ENCODE measurements around the gene PLIN5.

PLIN5 gene

DNA sequence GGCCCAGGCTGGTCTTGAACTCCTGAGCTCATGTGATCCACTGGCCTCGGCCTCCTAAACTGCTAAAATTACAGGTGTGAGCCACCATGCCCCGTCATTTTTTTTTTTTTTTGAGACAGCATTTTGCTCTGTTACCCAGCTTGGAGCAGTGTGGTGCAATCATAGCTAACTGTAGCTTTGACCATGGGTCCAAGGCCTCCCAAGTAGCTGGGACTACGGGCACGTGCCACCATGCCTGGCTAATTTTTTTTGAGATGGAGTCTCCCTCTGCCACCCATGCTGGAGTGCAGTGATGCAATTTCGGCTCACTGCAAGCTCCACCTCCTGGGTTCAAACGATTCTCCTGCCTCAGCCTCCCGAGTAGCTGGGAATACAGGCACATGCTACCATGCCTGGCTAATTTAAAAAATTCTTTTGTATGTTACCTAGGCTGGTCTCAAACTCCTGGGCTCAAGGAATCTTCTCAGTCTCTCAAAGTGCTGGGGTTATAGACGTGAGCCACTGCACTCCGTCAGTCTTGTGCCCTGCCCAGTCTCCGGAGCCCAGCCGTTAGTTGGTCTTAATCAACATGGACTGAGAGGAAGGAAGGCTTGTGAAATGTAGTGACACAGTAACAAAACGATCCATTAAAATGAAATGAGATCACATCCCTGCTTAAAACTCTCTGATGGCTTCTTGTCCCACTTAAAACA lies 6.2 kb upstream of the PLIN5 start:
- Histone ChIP-seq H3K27me3 (no peaks in the 10 kb centered on the region), H3K36me3 (peaks cover 0 to 7% (median 0%) of the 10 kb centered on the region in 11 experiments; a peak in 2 of 22 replicates), H3K4me1 (peaks cover 22 to 85% (median 61%) of the 10 kb centered on the region in 10 experiments), H3K4me2 (peak overlapping the region in 9 of 11 experiments; percentile 3 to 95 (median 76); a peak in 14 of 22 replicates), H3K9ac (peak overlapping the region in 3 of 11 experiments; percentile 12 to 29 (median 28); a peak in 6 of 22 replicates), H3K27ac (peak overlapping the region in 10 of 11 experiments; percentile 0 to 84 (median 78); a peak in 13 of 22 replicates), H4K20me1 (no peaks in the 10 kb centered on the region), H3K9me3 (replicated peaks in 1 of 11) (peaks cover 9 to 15% (median 11%) of the 10 kb centered on the region in 11 experiments; a peak in 21 of 22 replicates), H3K4me3 (peak overlapping the region in 4 of 10 experiments; percentile 39 to 60 (median 48); a peak in 2 of 20 replicates)
- TF ChIP-seq Cebpa-rat (IDR thresholded peaks at IDR 0.05): no peak

- H3K4me1 ChIP-seq: peaks cover 22 to 94% (median 66%) of the 10 kb centered on the region in 10 experiments
- H3K36me3 ChIP-seq: peaks cover 0 to 7% (median 0%) of the 10 kb centered on the region in 11 experiments; a peak in 2 of 22 replicates
- peak within 1 kb of the TSS; percentile 60 to 95 (median 78) for H3K4me2 ChIP-seq
- peak within 1 kb of the TSS in 6 of 10 experiments; percentile 27 to 60 (median 46); a peak in 11 of 20 replicates for H3K4me3 ChIP-seq
- H3K27me3 ChIP-seq: peaks cover 0 to 9% (median 0%) of the 10 kb centered on the region in 11 experiments; a peak in 6 of 22 replicates
- peaks cover 9 to 15% (median 11%) of the 10 kb centered on the region in 11 experiments; a peak in 21 of 22 replicates for H3K9me3 ChIP-seq (replicated peaks in 1 of 11)
- H3K9ac ChIP-seq: peak within 1 kb of the TSS in 8 of 11 experiments; percentile 9 to 68 (median 55); a peak in 13 of 22 replicates
- H4K20me1 ChIP-seq: no peaks in the 10 kb centered on the region
- peak within 1 kb of the TSS; percentile 29 to 84 (median 77); a peak in 20 of 22 replicates for H3K27ac ChIP-seq
- no peak for TF ChIP-seq Cebpa-rat (IDR thresholded peaks at IDR 0.05)
These were observed 4.9 kb upstream of the PLIN5 start, which contains the start of gene LRG1 for GRCh38 chr19:4539693-4540581. TSS of gene LRG1 (minus strand) at chr19:4540036. CDS start at chr19:4540013, 23 bp downstream.

DNA sequence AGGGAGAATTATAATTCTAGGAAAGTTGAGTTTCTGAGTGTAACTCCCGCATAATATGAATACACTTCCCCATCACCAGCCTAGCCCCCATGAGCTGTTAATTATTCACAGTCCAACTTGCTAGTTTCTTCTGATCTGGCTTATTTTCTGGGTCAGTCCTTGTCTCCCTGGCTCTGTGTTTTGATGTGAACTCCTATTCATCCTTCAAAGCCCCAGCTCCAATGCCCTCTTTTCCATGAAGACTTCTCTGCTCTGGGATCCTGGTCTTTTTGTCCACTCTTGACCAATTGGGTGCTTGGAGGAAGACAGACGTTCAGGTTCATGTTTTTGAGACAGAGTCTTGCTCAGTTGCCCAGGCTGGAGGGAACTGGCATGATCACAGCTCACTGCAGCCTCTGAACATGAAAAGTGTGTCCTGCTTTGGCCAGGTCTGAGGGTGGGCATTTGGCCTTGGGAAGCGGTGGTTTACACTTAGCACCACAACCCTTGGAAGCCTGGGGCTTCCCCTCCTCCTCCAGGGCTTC lies 4.2 kb upstream of the PLIN5 start:
- Histone ChIP-seq H3K9ac (peak overlapping the region in 8 of 11 experiments; percentile 9 to 68 (median 55); a peak in 11 of 22 replicates), H3K4me3 (peak overlapping the region in 5 of 10 experiments; percentile 39 to 60 (median 46); a peak in 9 of 20 replicates), H3K9me3 (replicated peaks in 1 of 11) (peaks cover 9 to 15% (median 11%) of the 10 kb centered on the region in 11 experiments; a peak in 21 of 22 replicates), H3K4me1 (peaks cover 22 to 91% (median 68%) of the 10 kb centered on the region in 10 experiments), H3K27ac (peak overlapping the region; percentile 29 to 84 (median 77); a peak in 20 of 22 replicates), H4K20me1 (no peaks in the 10 kb centered on the region), H3K4me2 (peak overlapping the region; percentile 60 to 95 (median 78); a peak in 21 of 22 replicates), H3K27me3 (peaks cover 0 to 14% (median 0%) of the 10 kb centered on the region in 11 experiments; a peak in 6 of 22 replicates), H3K36me3 (peaks cover 0 to 7% (median 0%) of the 10 kb centered on the region in 11 experiments; a peak in 2 of 22 replicates)
- no peak for TF ChIP-seq Cebpa-rat (IDR thresholded peaks at IDR 0.05)

GRCh38 chr19:4538601-4538954 lies 3.6 kb upstream of the PLIN5 start:
- no peak; a peak in 1 of 22 replicates for TF ChIP-seq Cebpa-rat (IDR thresholded peaks at IDR 0.05)
- H3K9ac ChIP-seq: peak overlapping the region in 2 of 11 experiments; percentile 20 to 67; a peak in 3 of 22 replicates
- H3K27ac ChIP-seq: peak overlapping the region in 6 of 11 experiments; percentile 77 to 84 (median 80); a peak in 9 of 22 replicates
- peaks cover 22 to 84% (median 66%) of the 10 kb centered on the region in 10 experiments for H3K4me1 ChIP-seq
- H3K4me3 ChIP-seq: peak overlapping the region in 2 of 10 experiments; percentile 45 to 60; a peak in 3 of 20 replicates
- H3K4me2 ChIP-seq: peak overlapping the region in 8 of 11 experiments; percentile 32 to 95 (median 80); a peak in 12 of 22 replicates
- peaks cover 0 to 14% (median 0%) of the 10 kb centered on the region in 11 experiments; a peak in 6 of 22 replicates for H3K27me3 ChIP-seq
- no peaks in the 10 kb centered on the region for H4K20me1 ChIP-seq
- H3K9me3 ChIP-seq (replicated peaks in 1 of 11): peaks cover 9 to 15% (median 11%) of the 10 kb centered on the region in 11 experiments; a peak in 21 of 22 replicates
- H3K36me3 ChIP-seq: peaks cover 0 to 7% (median 0%) of the 10 kb centered on the region in 11 experiments; a peak in 2 of 22 replicates

DNA sequence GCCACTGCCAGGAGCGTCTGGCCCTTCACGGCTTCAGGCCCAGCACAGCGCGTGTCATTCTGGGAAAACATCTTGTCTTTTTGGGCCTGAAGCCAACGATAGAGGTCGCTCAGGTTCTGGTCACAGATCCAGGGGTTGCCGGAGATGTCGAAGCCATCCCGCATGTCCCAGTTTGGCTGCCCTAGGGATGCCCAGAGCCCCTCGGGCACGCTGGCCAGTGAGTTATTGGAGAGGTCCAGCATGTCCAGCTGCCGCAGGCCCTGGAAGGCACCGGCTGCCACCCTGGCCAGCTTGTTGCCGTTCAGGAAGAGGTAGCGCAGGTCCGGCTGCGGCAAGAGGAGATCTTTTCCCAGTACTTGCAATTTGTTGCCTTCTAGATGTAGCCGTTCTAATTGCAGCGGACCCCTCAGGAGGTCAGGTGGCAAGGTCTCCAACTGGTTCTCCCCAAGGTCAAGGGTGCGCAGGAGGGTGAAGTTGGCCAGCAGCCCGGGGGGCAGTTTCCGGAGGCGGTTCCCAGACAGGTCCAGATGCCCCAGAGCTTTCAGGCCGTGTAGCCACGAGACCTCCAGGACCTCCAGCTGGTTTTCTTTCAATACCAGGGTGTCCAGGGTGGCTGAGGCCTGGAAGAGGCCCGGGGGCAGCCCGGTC lies 3.1 kb upstream of the PLIN5 start:
- Histone ChIP-seq H3K9me3 (replicated peaks in 1 of 11) (peaks cover 9 to 15% (median 11%) of the 10 kb centered on the region in 11 experiments; a peak in 21 of 22 replicates), H3K27ac (peak overlapping the region in 4 of 11 experiments; percentile 80 to 84 (median 80); a peak in 6 of 22 replicates), H3K27me3 (peaks cover 0 to 14% (median 0%) of the 10 kb centered on the region in 11 experiments; a peak in 6 of 22 replicates), H3K9ac (peak overlapping the region in 4 of 11 experiments; percentile 4 to 67 (median 8); a peak in 3 of 22 replicates), H3K4me2 (peak overlapping the region in 8 of 11 experiments; percentile 18 to 95 (median 77); a peak in 12 of 22 replicates), H3K4me1 (peaks cover 22 to 81% (median 65%) of the 10 kb centered on the region in 10 experiments), H4K20me1 (no peaks in the 10 kb centered on the region), H3K4me3 (peak overlapping the region in 2 of 10 experiments; percentile 45 to 60; a peak in 4 of 20 replicates), H3K36me3 (peaks cover 0 to 7% (median 0%) of the 10 kb centered on the region in 11 experiments; a peak in 2 of 22 replicates)
- no peak for TF ChIP-seq Cebpa-rat (IDR thresholded peaks at IDR 0.05)

DNA sequence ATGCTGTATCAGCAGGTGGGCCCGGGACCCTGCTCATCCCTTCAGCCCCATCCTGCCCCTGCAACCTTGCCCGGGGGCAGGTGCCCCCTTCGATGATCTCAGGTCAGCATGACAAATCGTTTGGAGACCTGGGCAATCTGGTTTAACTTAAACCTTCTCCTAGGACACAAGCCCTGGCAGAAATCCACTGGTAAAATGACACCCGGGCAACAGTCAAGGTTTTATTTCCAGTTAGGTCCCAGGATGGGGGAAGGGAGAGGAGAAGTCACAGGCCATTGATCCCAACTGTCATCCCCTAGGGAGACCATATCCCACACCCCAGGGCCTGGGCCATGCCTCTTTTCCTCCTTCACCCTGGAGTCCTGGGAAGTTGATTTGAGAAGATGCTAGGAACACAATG lies 1.8 kb upstream of the PLIN5 start:
- Histone ChIP-seq H3K27ac (peak overlapping the region in 4 of 11 experiments; percentile 9 to 84 (median 30); a peak in 5 of 22 replicates), H3K4me3 (no peak overlapping the region; a peak in 1 of 20 replicates), H3K9ac (peak overlapping the region in 6 of 11 experiments; percentile 18 to 32 (median 28); a peak in 4 of 22 replicates), H3K36me3 (peaks cover 0 to 7% (median 0%) of the 10 kb centered on the region in 11 experiments; a peak in 2 of 22 replicates), H3K27me3 (peaks cover 0 to 14% (median 0%) of the 10 kb centered on the region in 11 experiments; a peak in 6 of 22 replicates), H3K4me2 (peak overlapping the region in 9 of 11 experiments; percentile 32 to 95 (median 52); a peak in 18 of 22 replicates), H3K4me1 (peaks cover 22 to 71% (median 55%) of the 10 kb centered on the region in 10 experiments), H4K20me1 (no peaks in the 10 kb centered on the region), H3K9me3 (replicated peaks in 1 of 11) (peaks cover 9 to 15% (median 11%) of the 10 kb centered on the region in 11 experiments; a peak in 21 of 22 replicates)
- TF ChIP-seq Cebpa-rat (IDR thresholded peaks at IDR 0.05): no peak

DNA sequence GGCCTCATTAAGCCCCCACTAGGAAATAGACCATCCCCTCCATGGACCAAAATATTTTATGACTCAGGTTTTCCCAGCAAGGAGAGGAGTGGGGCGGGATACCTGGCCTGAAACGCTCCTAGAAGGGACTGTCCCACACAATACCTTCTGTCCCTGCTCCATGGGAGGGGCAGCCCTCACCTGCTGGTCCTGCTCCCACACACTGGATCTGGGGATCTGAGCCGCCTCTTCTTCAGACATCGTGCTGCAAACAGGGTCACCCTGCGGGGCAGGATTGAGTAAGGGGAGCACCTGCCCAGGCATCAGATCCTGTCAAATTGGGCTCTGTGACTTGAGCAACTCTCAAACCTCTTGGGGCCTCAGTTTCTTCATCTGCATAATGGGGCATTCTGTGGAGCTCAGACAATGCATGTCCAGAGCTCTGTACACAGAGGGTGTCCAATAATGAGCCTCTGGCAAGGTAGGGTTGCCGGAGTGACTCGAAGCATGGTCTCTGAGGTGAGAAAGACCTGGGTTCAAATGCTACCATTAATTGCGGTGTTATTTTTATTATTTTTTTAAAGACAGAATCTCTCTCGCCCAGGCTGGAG lies 1.1 kb downstream of the PLIN5 start:
- no peak overlapping the region for H3K27ac ChIP-seq
- no peak for TF ChIP-seq Cebpa-rat (IDR thresholded peaks at IDR 0.05)
- no peak overlapping the region for H3K4me2 ChIP-seq
- no peaks in the 10 kb centered on the region for H3K36me3 ChIP-seq
- H3K27me3 ChIP-seq: peaks cover 0 to 14% (median 0%) of the 10 kb centered on the region in 11 experiments; a peak in 6 of 22 replicates
- no peaks in the 10 kb centered on the region for H4K20me1 ChIP-seq
- H3K4me3 ChIP-seq: no peak overlapping the region
- no peaks in the 10 kb centered on the region for H3K9me3 ChIP-seq (replicated peaks in 1 of 11)
- H3K9ac ChIP-seq: no peak overlapping the region
- H3K4me1 ChIP-seq: peaks cover 8 to 46% (median 31%) of the 10 kb centered on the region in 10 experiments; a peak in 17 of 20 replicates

All from BLaER1 treated with 17β-estradiol and CSF1 and Interleukin-3, amounts not matched to agents 10 nM and 100 nM (cell line).